Measurements from ENCODE around the gene GNPTAB. TPM values are rescaled to one million over a fixed set of nuclear protein-coding genes. Genes with fewer than 3 reads are reported as not detected.

GNPTAB gene
- polyA plus RNA-seq, 2 of the 4 experiments (the other 2 are of a cell fraction) = 20.3 to 29.3 TPM

GRCh38 chr12:101710288-101710687, 120.5 kb downstream of the GNPTAB start:
- FAIRE-seq = no peak
- TF ChIP-seq RFX5 (IDR thresholded peaks at IDR 0.05) = no peak
- no peak for TF ChIP-seq CBX2 (IDR thresholded peaks at IDR 0.05; ENCODE audit: borderline replicate concordance, low read depth)
- no peak for TF ChIP-seq RNF2 (IDR thresholded peaks at IDR 0.05; ENCODE audit: borderline replicate concordance, low read depth)
- TF ChIP-seq RARB (CRISPR knock-in tag; IDR thresholded peaks at IDR 0.05) = no peak
- TF ChIP-seq JUN (IDR thresholded peaks at IDR 0.05) = no peak
- TF ChIP-seq JUNB (IDR thresholded peaks at IDR 0.05) = no peak
- TF ChIP-seq, protein P1, sequence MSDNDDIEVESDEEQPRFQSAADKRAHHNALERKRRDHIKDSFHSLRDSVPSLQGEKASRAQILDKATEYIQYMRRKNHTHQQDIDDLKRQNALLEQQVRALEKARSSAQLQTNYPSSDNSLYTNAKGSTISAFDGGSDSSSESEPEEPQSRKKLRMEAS (IDR thresholded peaks at IDR 0.05) = no peak
- no peak for TF ChIP-seq HOXB5 (CRISPR knock-in tag; IDR thresholded peaks at IDR 0.05)
- TF ChIP-seq ZSCAN20 (CRISPR knock-in tag; IDR thresholded peaks at IDR 0.05) = no peak
- no peak for TF ChIP-seq CEBPB (IDR thresholded peaks at IDR 0.05)
- no peak for TF ChIP-seq TP53 (CRISPR knock-in tag; IDR thresholded peaks at IDR 0.05)
- TF ChIP-seq HES2 (IDR thresholded peaks at IDR 0.05) = no peak
- TF ChIP-seq CHD2 (IDR thresholded peaks at IDR 0.05; ENCODE audit: low read length, partially characterized antibody) = no peak
- DNase-seq (ENCODE audit: low read depth in 1 of 2, low spot score in 1 of 2) = no peak
- ChIA-PET POLR2A (no interaction called here), CTCF (no interaction called here)
- no peaks in the 10 kb centered on the region for H3K9me3 ChIP-seq
- H3K4me3 ChIP-seq = no peak overlapping the region
- no peak for ATAC-seq
- no peak overlapping the region for H3K27ac ChIP-seq
- H3K4me2 ChIP-seq = no peak overlapping the region
- H3K4me1 ChIP-seq = peaks cover 5% of the 10 kb centered on the region; the same call in 2 of the 3 replicates
- 93% methylated on average over 4 of the region's 4 CpGs for WGBS (ENCODE audit: missing lambda C conversion rate)

DNA sequence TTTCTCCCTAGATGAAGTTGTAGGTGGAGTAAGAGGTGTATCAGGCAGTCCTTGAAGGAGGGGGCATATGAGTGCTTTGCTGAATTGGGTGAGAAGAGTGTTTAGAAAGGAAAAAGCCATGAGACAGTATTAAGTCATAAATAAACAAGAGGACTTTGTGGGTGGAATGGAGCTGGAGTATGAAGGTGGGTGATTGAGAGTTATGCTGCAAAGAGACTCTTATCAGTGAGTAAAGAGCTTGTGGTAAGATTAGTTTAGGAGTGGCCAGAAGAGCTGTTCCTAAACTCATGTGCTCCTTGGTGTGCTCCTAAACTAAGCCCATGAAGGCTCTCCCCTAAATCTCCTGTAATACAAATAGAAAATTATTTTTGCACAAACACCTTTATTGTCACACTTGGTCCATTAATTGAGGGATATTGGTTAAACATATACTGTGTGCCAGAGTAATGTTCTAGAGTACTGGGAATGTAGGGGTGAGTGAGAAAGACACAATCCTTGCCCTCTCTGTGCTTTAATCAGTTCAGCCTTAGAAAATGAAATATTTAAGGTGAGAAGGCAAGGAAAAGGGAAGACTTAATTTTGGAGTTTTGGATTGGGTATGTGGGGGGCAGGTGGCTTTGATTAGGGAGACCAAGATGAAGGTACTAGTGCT, 123.5 kb downstream of the GNPTAB start:
- DNase-seq (ENCODE audit: low read depth in 1 of 2, low spot score in 1 of 2) = no peak
- peak in 1 of 2 experiments; percentile 25; a peak in 1 of 6 replicates for ATAC-seq
- POLR2A ChIA-PET = no interaction called here

DNA sequence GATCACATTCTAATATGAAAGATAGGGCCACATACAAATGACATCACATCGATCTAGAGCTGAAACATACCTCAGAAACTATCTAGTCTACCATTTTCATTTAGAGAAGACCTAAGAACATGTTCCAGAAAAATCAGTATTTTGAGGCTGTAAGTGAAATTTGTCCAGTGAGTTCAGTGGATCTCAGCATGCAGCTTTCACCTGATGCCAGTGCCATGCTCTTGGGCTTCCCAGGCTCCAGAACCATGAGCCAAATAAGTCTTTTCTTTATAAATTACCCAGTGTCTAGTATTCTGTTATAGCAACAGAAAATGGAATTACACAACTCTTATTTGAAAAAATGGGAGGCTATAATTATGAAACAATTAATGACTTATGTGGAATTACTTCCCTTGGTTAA, 124.4 kb downstream of the GNPTAB start:
- FAIRE-seq = no peak
- TF ChIP-seq HDAC2 (IDR thresholded peaks at IDR 0.05) = no peak
- no peak for TF ChIP-seq HOXB13 (CRISPR knock-in tag; IDR thresholded peaks at IDR 0.05; ENCODE audit: low read depth)
- no peak for TF ChIP-seq RCOR1 (IDR thresholded peaks at IDR 0.05; ENCODE audit: low read depth, low read length)
- no peak for TF ChIP-seq EHMT2 (IDR thresholded peaks at IDR 0.05; ENCODE audit: low read depth)
- no peak for TF ChIP-seq CBX8 (IDR thresholded peaks at IDR 0.05)
- TF ChIP-seq NPAS2 (CRISPR knock-in tag; IDR thresholded peaks at IDR 0.05; ENCODE audit: borderline replicate concordance) = no peak
- TF ChIP-seq EHF (CRISPR knock-in tag; IDR thresholded peaks at IDR 0.05) = no peak
- TF ChIP-seq, protein P1 (IDR thresholded peaks at IDR 0.05) = no peak
- TF ChIP-seq, protein P2, sequence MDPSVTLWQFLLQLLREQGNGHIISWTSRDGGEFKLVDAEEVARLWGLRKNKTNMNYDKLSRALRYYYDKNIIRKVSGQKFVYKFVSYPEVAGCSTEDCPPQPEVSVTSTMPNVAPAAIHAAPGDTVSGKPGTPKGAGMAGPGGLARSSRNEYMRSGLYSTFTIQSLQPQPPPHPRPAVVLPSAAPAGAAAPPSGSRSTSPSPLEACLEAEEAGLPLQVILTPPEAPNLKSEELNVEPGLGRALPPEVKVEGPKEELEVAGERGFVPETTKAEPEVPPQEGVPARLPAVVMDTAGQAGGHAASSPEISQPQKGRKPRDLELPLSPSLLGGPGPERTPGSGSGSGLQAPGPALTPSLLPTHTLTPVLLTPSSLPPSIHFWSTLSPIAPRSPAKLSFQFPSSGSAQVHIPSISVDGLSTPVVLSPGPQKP (IDR thresholded peaks at IDR 0.05; ENCODE audit: low read depth, low read length) = no peak
- TF ChIP-seq ZFP36 (IDR thresholded peaks at IDR 0.05; ENCODE audit: borderline replicate concordance, partially characterized antibody) = no peak
- TF ChIP-seq CBX2 (IDR thresholded peaks at IDR 0.05; ENCODE audit: borderline replicate concordance, low read depth) = no peak
- TF ChIP-seq, protein P3, sequence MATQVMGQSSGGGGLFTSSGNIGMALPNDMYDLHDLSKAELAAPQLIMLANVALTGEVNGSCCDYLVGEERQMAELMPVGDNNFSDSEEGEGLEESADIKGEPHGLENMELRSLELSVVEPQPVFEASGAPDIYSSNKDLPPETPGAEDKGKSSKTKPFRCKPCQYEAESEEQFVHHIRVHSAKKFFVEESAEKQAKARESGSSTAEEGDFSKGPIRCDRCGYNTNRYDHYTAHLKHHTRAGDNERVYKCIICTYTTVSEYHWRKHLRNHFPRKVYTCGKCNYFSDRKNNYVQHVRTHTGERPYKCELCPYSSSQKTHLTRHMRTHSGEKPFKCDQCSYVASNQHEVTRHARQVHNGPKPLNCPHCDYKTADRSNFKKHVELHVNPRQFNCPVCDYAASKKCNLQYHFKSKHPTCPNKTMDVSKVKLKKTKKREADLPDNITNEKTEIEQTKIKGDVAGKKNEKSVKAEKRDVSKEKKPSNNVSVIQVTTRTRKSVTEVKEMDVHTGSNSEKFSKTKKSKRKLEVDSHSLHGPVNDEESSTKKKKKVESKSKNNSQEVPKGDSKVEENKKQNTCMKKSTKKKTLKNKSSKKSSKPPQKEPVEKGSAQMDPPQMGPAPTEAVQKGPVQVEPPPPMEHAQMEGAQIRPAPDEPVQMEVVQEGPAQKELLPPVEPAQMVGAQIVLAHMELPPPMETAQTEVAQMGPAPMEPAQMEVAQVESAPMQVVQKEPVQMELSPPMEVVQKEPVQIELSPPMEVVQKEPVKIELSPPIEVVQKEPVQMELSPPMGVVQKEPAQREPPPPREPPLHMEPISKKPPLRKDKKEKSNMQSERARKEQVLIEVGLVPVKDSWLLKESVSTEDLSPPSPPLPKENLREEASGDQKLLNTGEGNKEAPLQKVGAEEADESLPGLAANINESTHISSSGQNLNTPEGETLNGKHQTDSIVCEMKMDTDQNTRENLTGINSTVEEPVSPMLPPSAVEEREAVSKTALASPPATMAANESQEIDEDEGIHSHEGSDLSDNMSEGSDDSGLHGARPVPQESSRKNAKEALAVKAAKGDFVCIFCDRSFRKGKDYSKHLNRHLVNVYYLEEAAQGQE (IDR thresholded peaks at IDR 0.05) = no peak
- TF ChIP-seq PHF8 (IDR thresholded peaks at IDR 0.05; ENCODE audit: borderline replicate concordance, low read depth) = no peak
- TF ChIP-seq RFX5 (IDR thresholded peaks at IDR 0.05) = no peak
- no peak for TF ChIP-seq TP53 (CRISPR knock-in tag; IDR thresholded peaks at IDR 0.05)
- no peak for TF ChIP-seq ZNF302 (CRISPR knock-in tag; IDR thresholded peaks at IDR 0.05)
- ATAC-seq = no peak
- Histone ChIP-seq H3K4me1 (no peaks in the 10 kb centered on the region; the same call in 2 of the 3 replicates), H3K4me3 (no peak overlapping the region), H3K4me2 (no peak overlapping the region), H3K9me3 (no peaks in the 10 kb centered on the region), H3K27ac (no peak overlapping the region)
- ChIA-PET CTCF (interaction anchor here (0.7 kb wide), 1 partner anchor 17 kb away, joined by 3 read pairs; no protein-coding TSS in a partner anchor), POLR2A (no interaction called here)
- no peak for DNase-seq (ENCODE audit: low read depth in 1 of 2, low spot score in 1 of 2)
- WGBS (ENCODE audit: missing lambda C conversion rate) = 98% methylated on average over 1 of the region's 1 CpG

More for the DNA sequence above, 123.5 kb downstream of the GNPTAB start:
- no peak overlapping the region for H3K27ac ChIP-seq
- CTCF ChIA-PET = interaction anchor here (1.1 kb wide), 1 partner anchor 9 kb away, joined by 4 read pairs; no protein-coding TSS in a partner anchor
- H3K4me1 ChIP-seq = no peaks in the 10 kb centered on the region; the same call in 2 of the 3 replicates
- FAIRE-seq = no peak
- H3K4me2 ChIP-seq = no peak overlapping the region
- TF ChIP-seq POLR2A (IDR thresholded peaks at IDR 0.05; ENCODE audit: low read length) (no peak), MAZ (IDR thresholded peaks at IDR 0.05; ENCODE audit: borderline replicate concordance, low read depth, low read length) (no peak), FOXS1 (CRISPR knock-in tag; IDR thresholded peaks at IDR 0.05) (no peak), CBX8 (IDR thresholded peaks at IDR 0.05) (no peak), KDM5A (IDR thresholded peaks at IDR 0.05) (no peak)
- no peak overlapping the region for H3K4me3 ChIP-seq
- no peaks in the 10 kb centered on the region for H3K9me3 ChIP-seq

All from A549 (cell line).